ENCODE results near the gene PFDN6.

The PFDN6 gene

GRCh38 chr6:33251395-33252012, 37.9 kb upstream of the PFDN6 start:
- TF ChIP-seq TAF1 (IDR thresholded peaks at IDR 0.05; ENCODE audit: low read depth), result no peak
- no peak for TF ChIP-seq NFIC (IDR thresholded peaks at IDR 0.05)
- TF ChIP-seq ZBTB7A (IDR thresholded peaks at IDR 0.05; ENCODE audit: low read depth), result no peak
- TF ChIP-seq CEBPB (IDR thresholded peaks at IDR 0.05), result no peak
- TF ChIP-seq FOXM1 (IDR thresholded peaks at IDR 0.05; ENCODE audit: borderline replicate concordance, low read depth), result no peak
- TF ChIP-seq USF1 (IDR thresholded peaks at IDR 0.05), result no peak
- TF ChIP-seq TCF12 (IDR thresholded peaks at IDR 0.05; ENCODE audit: low read depth), result no peak
- no peak for TF ChIP-seq REST (IDR thresholded peaks at IDR 0.05; ENCODE audit: low read depth)
- no peak for TF ChIP-seq CREB1 (IDR thresholded peaks at IDR 0.05; ENCODE audit: low read depth)

- no peak for TF ChIP-seq NFIC (IDR thresholded peaks at IDR 0.05)
- TF ChIP-seq TCF12 (IDR thresholded peaks at IDR 0.05; ENCODE audit: low read depth), result no peak
- no peak for TF ChIP-seq EP300 (IDR thresholded peaks at IDR 0.05; ENCODE audit: borderline replicate concordance)
- no peak for TF ChIP-seq USF1 (IDR thresholded peaks at IDR 0.05)
- no peak for TF ChIP-seq CREB1 (IDR thresholded peaks at IDR 0.05; ENCODE audit: low read depth)
- TF ChIP-seq FOXM1 (IDR thresholded peaks at IDR 0.05; ENCODE audit: borderline replicate concordance, low read depth), result no peak
- no peak for TF ChIP-seq TAF1 (IDR thresholded peaks at IDR 0.05; ENCODE audit: low read depth)
- TF ChIP-seq REST (IDR thresholded peaks at IDR 0.05; ENCODE audit: low read depth), result no peak
- no peak for TF ChIP-seq TEAD4 (IDR thresholded peaks at IDR 0.05)
- TF ChIP-seq EGR1 (IDR thresholded peaks at IDR 0.05), result no peak
- no peak for TF ChIP-seq YY1 (IDR thresholded peaks at IDR 0.05; ENCODE audit: low read depth)
- no peak for TF ChIP-seq CEBPB (IDR thresholded peaks at IDR 0.05)
- TF ChIP-seq ZBTB7A (IDR thresholded peaks at IDR 0.05; ENCODE audit: low read depth), result no peak
- TF ChIP-seq RAD21 (IDR thresholded peaks at IDR 0.05; ENCODE audit: low read depth), result no peak
Measured at GRCh38 chr6:33252759-33253158, 36.6 kb upstream of the PFDN6 start.

GRCh38 chr6:33254591-33254990, 34.8 kb upstream of the PFDN6 start:
- TF ChIP-seq YY1 (IDR thresholded peaks at IDR 0.05; ENCODE audit: low read depth) (no peak), CEBPB (IDR thresholded peaks at IDR 0.05) (no peak), USF1 (IDR thresholded peaks at IDR 0.05) (no peak), TAF1 (IDR thresholded peaks at IDR 0.05; ENCODE audit: low read depth) (no peak), TCF12 (IDR thresholded peaks at IDR 0.05; ENCODE audit: low read depth) (no peak), FOXM1 (IDR thresholded peaks at IDR 0.05; ENCODE audit: borderline replicate concordance, low read depth) (no peak), EGR1 (IDR thresholded peaks at IDR 0.05) (no peak), MAX (IDR thresholded peaks at IDR 0.05) (no peak), EP300 (IDR thresholded peaks at IDR 0.05; ENCODE audit: borderline replicate concordance) (no peak), RAD21 (IDR thresholded peaks at IDR 0.05; ENCODE audit: low read depth) (no peak), REST (IDR thresholded peaks at IDR 0.05; ENCODE audit: low read depth) (no peak), CREB1 (IDR thresholded peaks at IDR 0.05; ENCODE audit: low read depth) (no peak), ZBTB7A (IDR thresholded peaks at IDR 0.05; ENCODE audit: low read depth) (no peak), NFIC (IDR thresholded peaks at IDR 0.05) (no peak)

- TF ChIP-seq NFIC (IDR thresholded peaks at IDR 0.05) (no peak), ZBTB7A (IDR thresholded peaks at IDR 0.05; ENCODE audit: low read depth) (no peak), YY1 (IDR thresholded peaks at IDR 0.05; ENCODE audit: low read depth) (no peak), MAX (IDR thresholded peaks at IDR 0.05) (no peak), TCF12 (IDR thresholded peaks at IDR 0.05; ENCODE audit: low read depth) (no peak), REST (IDR thresholded peaks at IDR 0.05; ENCODE audit: low read depth) (no peak)
Measured at GRCh38 chr6:33259032-33259431, 30.4 kb upstream of the PFDN6 start.

Data from Ishikawa (cell line).